B cell (primary cell): ENCODE data around the gene DNPH1.

Source experiments
- CTCF ChIP-seq: fragments of 200-600 bp; IDR thresholded peaks from one replicate; pipeline ENCODE4 v1.8.0; 2022; ENCODE audit warnings: antibody characterized with exemption, mild to moderate bottlenecking
- EZH2 ChIP-seq: IDR thresholded peaks from 2 replicates; pipeline ENCODE4 v1.6.1; 2012; ENCODE audit warnings: borderline replicate concordance, low read depth, mild to moderate bottlenecking, moderate library complexity, low read length; ENCODE audit not compliant: insufficient read depth, poor library complexity, severe bottlenecking

- TF ChIP-seq CTCF (no peak), EZH2 (no peak)
Observed at GRCh38 chr6:43181942-43182860, 47.1 kb downstream of the DNPH1 start, which contains the start of gene CUL9.
